GM12878 (cell line): ENCODE results near the gene TRDN. TPM values are rescaled to one million over a fixed set of nuclear protein-coding genes. Genes with fewer than 3 reads are reported as not detected.

ENCODE experiments used
- ATAC-seq: fragments of 200-7000 bp; cut with Tn5 transposase; 3 replicates; pipeline ENCODE4 v1.9.1; 2020; ENCODE audit warnings: mild to moderate bottlenecking, moderate library complexity
- BruUV-seq: library from RNA; stranded (reverse); fragments of 400-500 nt; replicated peaks from 2 replicates; lab custom pipeline; 2021; lab: Mats Ljungman, UMichigan
- CTCF ChIA-PET: fragments of 300-600 bp; sonication (Branson Sonifier 250); formaldehyde crosslinking; extraction: SDS; loops from one replicate; lab custom pipeline; 2021; ENCODE audit warnings: inconsistent platforms; lab: Yijun Ruan, JAX
- POLR2A ChIA-PET: fragments of 350-600 bp; formaldehyde crosslinking; extraction: SDS; loops from one replicate; lab custom pipeline; 2021; ENCODE audit warnings: inconsistent platforms; lab: Charles Lee
- RAD21 ChIA-PET: fragments of 300-600 bp; sonication (Branson Sonifier 250); formaldehyde crosslinking; loops from one replicate; lab custom pipeline; 2023; ENCODE audit warnings: antibody characterized with exemption; ENCODE audit not compliant: unreplicated experiment; lab: Charles Lee
- SMC1A ChIA-PET: fragments of 300-600 bp; sonication (Branson Sonifier 250); formaldehyde crosslinking; loops from one replicate; lab custom pipeline; 2023; ENCODE audit not compliant: unreplicated experiment, uncharacterized antibody; lab: Charles Lee
- DNase-seq: peaks from one replicate; pipeline ENCODE4 v3.0.0-alpha.2; 2011; ENCODE audit warnings: low read depth, low spot score
- FAIRE-seq: peaks from 3 replicates; lab custom pipeline; 2011; peaks lifted over from hg19 to GRCh38; lab: Jason Lieb, UNC
- H2AFZ ChIP-seq: 2 replicates; pipeline ENCODE4 v1.6.0; 2011; ENCODE audit warnings: low read depth, low read length, control low read depth; ENCODE audit not compliant: control insufficient read depth
- H3K27ac ChIP-seq: 2 replicates; pipeline ENCODE4 v1.5.1; 2011; ENCODE audit warnings: control low read depth; ENCODE audit not compliant: control insufficient read depth, insufficient read depth
- H3K27me3 ChIP-seq, 2 experiments: replicated peaks in 1 of 2; 2 replicates each; pipeline versions ENCODE4 v1.6.0 to v1.6.1; 2011; ENCODE audit warnings: low read length in 1 of 2; ENCODE audit not compliant: control insufficient read depth in 2 of 2, insufficient read depth in 2 of 2
- H3K36me3 ChIP-seq, 2 experiments: 2 replicates each; pipeline ENCODE4 v1.5.1; 2011; ENCODE audit warnings: low read length in 1 of 2; ENCODE audit not compliant: control insufficient read depth in 2 of 2, insufficient read depth in 2 of 2
- H3K4me1 ChIP-seq: 2 replicates; pipeline ENCODE4 v1.6.1; 2011; ENCODE audit warnings: mild to moderate bottlenecking, low read length, moderate library complexity, mixed read lengths; ENCODE audit not compliant: control insufficient read depth, insufficient read depth
- H3K4me2 ChIP-seq: 2 replicates; pipeline ENCODE4 v1.6.0; 2011; ENCODE audit warnings: control low read depth; ENCODE audit not compliant: control insufficient read depth, insufficient read depth
- H3K4me3 ChIP-seq: fragments of 200-600 bp; sonication (generic); 2 replicates; pipeline ENCODE4 v1.5.1; 2016
- H3K79me2 ChIP-seq: 2 replicates; pipeline ENCODE4 v1.6.0; 2011; ENCODE audit warnings: low read length; ENCODE audit not compliant: control insufficient read depth, insufficient read depth
- H3K9ac ChIP-seq: 2 replicates; pipeline ENCODE4 v1.8.0; 2011; ENCODE audit warnings: low read length, control low read depth, mixed read lengths; ENCODE audit not compliant: control insufficient read depth, insufficient read depth
- H3K9me3 ChIP-seq: replicated peaks from 3 replicates; pipeline ENCODE4 v1.5.1; 2011; ENCODE audit warnings: mild to moderate bottlenecking, low read length; ENCODE audit not compliant: control insufficient read depth, insufficient read depth
- H4K20me1 ChIP-seq: 2 replicates; pipeline ENCODE4 v1.6.0; 2011; ENCODE audit not compliant: control insufficient read depth, insufficient read depth
- EED ChIP-seq: sonication (generic); IDR thresholded peaks from 2 replicates; pipeline ENCODE4 v1.6.1; 2016; ENCODE audit warnings: antibody characterized with exemption, low read depth
- IKZF2 ChIP-seq, 2 experiments: fragments of 450-650 bp; IDR thresholded peaks; 2 replicates each; pipeline ENCODE4 v1.6.1; 2017; ENCODE audit warnings: mild to moderate bottlenecking in 2 of 2, moderate library complexity in 2 of 2
- MTA3 ChIP-seq: IDR thresholded peaks from 2 replicates; pipeline ENCODE4 v1.6.1; 2012; ENCODE audit warnings: low read length, inconsistent platforms, borderline replicate concordance
- POLR2AphosphoS2 ChIP-seq: IDR thresholded peaks from 2 replicates; pipeline ENCODE4 v1.6.1; 2011; ENCODE audit warnings: low read depth, mild to moderate bottlenecking, low read length, improper control_type of control experiment, moderate library complexity
- SPI1 ChIP-seq: IDR thresholded peaks from 2 replicates; pipeline ENCODE4 v1.6.1; 2011; ENCODE audit warnings: low read depth, mild to moderate bottlenecking, low read length, moderate library complexity, borderline replicate concordance; ENCODE audit not compliant: insufficient read depth
- ZBTB40 ChIP-seq: fragments of 450-650 bp; IDR thresholded peaks from 2 replicates; pipeline ENCODE4 v1.6.1; 2016; ENCODE audit warnings: mild to moderate bottlenecking, moderate library complexity, borderline replicate concordance
- WGBS: methylation state at CpG from one replicate; pipeline ENCODE4 v1.1.6; 2016; ENCODE audit warnings: low lambda C conversion rate; ENCODE audit not compliant: insufficient replicate concordance, insufficient coverage; ENCODE audit errors: missing lambda C conversion rate; 5-methylcytosine and 5-hydroxymethylcytosine counted together
- in situ Hi-C: fragments of 300-500 bp; cut with MboI; formaldehyde crosslinking; loops from 9 replicates; pipeline ENCODE4 v1.14.3; 2018; ENCODE audit warnings: mixed read lengths
- intact Hi-C: fragments of 100-400 bp; cut with micrococcal nuclease; formaldehyde crosslinking; loops from one replicate; pipeline ENCODE4 v1.14.2; 2022; ENCODE audit not compliant: unreplicated experiment
- polyA plus RNA-seq, 11 experiments: library from polyadenylated mRNA; depleted of rRNA in 4 of 11; unstranded in 6 of 11; stranded (reverse) in 5 of 11; fragments of >200 nt; fragmentation: Nextera tagmentation in 4 of 11; fragmentation: Illumina TruSeq in 1 of 11; extraction: Ambion mirVana in 4 of 11; extraction: Trizol in 1 of 11; gene quantifications; 1 replicate in 1 of 11; 2 replicates in 10 of 11; pipeline versions ENCODE4 v1.2.1 to v1.2.3, GENCODE V29; 2011 to 2016; ENCODE audit warnings: inconsistent platforms in 2 of 11, missing spikeins in 2 of 11, low read depth in 1 of 11
- total RNA-seq, 4 experiments: library from RNA; depleted of rRNA in 3 of 4; stranded (reverse); fragments of >200 nt in 3 of 4; fragmentation: Illumina TruSeq in 1 of 4; extraction: Trizol in 1 of 4; gene quantifications; 2 replicates each; pipeline versions ENCODE4 v1.2.1 to v1.2.3, GENCODE V29; 2013 to 2021

TRDN gene
- total and polyA plus RNA-seq, 10 of the 15 experiments (the other 5 are each of a cell fraction or from before 2014, with no cell fraction given) = not detected

- CTCF ChIA-PET = no interaction called here
- no peaks in the 10 kb centered on the region for H3K27me3 ChIP-seq
- H3K4me3 ChIP-seq = no peak overlapping the region
- FAIRE-seq (no peak), DNase-seq (no peak), ATAC-seq (no peak)
- H4K20me1 ChIP-seq = no peaks in the 10 kb centered on the region
- no peaks in the 10 kb centered on the region for H3K36me3 ChIP-seq
- in situ Hi-C loops (no loop called here), intact Hi-C loops (no loop called here)
- no peak overlapping the region for H3K4me2 ChIP-seq
- no peak overlapping the region for H3K9ac ChIP-seq
- H3K4me1 ChIP-seq = no peaks in the 10 kb centered on the region
- no TSS peak for BruUV-seq
- TF ChIP-seq EED = no peak
- TF ChIP-seq SPI1 = no peak
- TF ChIP-seq MTA3 = no peak
- TF ChIP-seq IKZF2 (IDR thresholded peaks at IDR 0.05) = no peak
- RAD21 ChIA-PET = no interaction called here
- no peaks in the 10 kb centered on the region for H3K79me2 ChIP-seq
- no peaks in the 10 kb centered on the region for H3K9me3 ChIP-seq
- no peak overlapping the region for H3K27ac ChIP-seq
- POLR2A ChIA-PET = no interaction called here
- SMC1A ChIA-PET = no interaction called here
- no peak overlapping the region for H2AFZ ChIP-seq
These were observed 202.6 kb downstream of the TRDN start for GRCh38 chr6:123434186-123434585.

GRCh38 chr6:123430970-123431369 lies 205.8 kb downstream of the TRDN start:
- ChIA-PET POLR2A (no interaction called here), CTCF (interaction anchor here (1.3 kb wide), 1 partner anchor 282 kb away, joined by 3 read pairs; no protein-coding TSS in a partner anchor), SMC1A (interaction anchor here (0.9 to 2.1 kb wide), 4 partner anchors 14 to 285 kb away, joined by 3 to 7 read pairs (median 3); no protein-coding TSS in a partner anchor), RAD21 (no interaction called here)
- in situ Hi-C loops (no loop called here), intact Hi-C loops (no loop called here)
- Histone ChIP-seq H3K36me3 (no peaks in the 10 kb centered on the region), H3K4me1 (no peaks in the 10 kb centered on the region), H3K4me2 (no peak overlapping the region), H4K20me1 (no peaks in the 10 kb centered on the region), H3K27me3 (no peaks in the 10 kb centered on the region), H3K4me3 (no peak overlapping the region), H3K79me2 (no peaks in the 10 kb centered on the region), H3K9me3 (no peaks in the 10 kb centered on the region), H2AFZ (no peak overlapping the region), H3K27ac (no peak overlapping the region), H3K9ac (no peak overlapping the region)
- FAIRE-seq (no peak), DNase-seq (no peak), ATAC-seq (no peak)
- BruUV-seq = no TSS peak
- no peak for TF ChIP-seq ZBTB40
- TF ChIP-seq POLR2AphosphoS2 = no peak
- 37% methylated on average over 3 of the region's 3 CpGs for WGBS
